CD4-positive, alpha-beta T cell treated with Interferon gamma for 1 hour (primary cell): Measurements from ENCODE around the gene SPPL2A.
"Not testable (repeated sequence)": the region's sequence is repeated elsewhere in the genome, so short reads cannot be mapped to it uniquely, and the experiment has no call there.

Experiments used
- DNase-seq: peaks from one replicate; pipeline ENCODE4 v3.0.0-alpha.2; 2020

SPPL2A gene, protein sequence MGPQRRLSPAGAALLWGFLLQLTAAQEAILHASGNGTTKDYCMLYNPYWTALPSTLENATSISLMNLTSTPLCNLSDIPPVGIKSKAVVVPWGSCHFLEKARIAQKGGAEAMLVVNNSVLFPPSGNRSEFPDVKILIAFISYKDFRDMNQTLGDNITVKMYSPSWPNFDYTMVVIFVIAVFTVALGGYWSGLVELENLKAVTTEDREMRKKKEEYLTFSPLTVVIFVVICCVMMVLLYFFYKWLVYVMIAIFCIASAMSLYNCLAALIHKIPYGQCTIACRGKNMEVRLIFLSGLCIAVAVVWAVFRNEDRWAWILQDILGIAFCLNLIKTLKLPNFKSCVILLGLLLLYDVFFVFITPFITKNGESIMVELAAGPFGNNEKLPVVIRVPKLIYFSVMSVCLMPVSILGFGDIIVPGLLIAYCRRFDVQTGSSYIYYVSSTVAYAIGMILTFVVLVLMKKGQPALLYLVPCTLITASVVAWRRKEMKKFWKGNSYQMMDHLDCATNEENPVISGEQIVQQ

DNA sequence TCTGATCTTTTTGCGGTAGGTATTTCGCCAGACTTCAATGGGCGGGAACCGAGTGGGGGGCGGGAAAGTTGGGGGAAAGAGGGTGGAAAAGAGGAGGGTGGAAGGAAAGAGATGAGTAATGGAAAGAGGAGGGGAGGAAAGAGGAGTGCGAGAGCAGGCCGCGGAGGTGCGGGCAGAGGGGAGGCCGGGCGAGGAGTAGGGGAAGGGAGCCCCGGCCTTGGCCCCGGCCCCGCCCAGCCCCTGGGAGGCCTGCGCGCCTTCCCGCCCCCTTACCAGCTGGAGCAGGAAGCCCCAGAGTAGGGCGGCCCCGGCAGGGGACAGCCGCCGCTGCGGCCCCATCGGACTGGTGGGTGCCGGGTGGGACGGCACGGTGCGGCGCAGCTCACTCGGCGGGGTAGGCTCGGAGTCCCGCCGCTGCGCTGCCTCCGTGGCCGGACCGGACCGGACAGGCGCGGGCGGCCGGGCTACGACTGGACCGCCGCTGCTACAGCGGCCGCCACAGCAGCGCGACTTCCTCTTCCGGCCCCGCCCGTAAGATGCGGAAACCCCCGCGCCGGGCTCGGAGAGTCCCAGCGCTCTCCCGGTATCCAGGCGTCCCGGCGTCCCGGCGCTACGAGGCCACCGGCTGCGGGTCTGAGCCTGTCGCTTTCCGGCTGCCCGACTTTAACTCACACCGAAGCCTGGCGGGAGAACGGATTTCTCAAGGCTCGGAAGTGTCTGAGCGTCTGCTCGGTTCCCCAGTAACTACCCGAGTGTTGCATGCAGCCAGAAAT lies at the start of gene SPPL2A:
Gene SPPL2A (minus strand): TSS at position 512 of the 773 bp plus-strand sequence. CDS start 173 bp downstream, at position 339.
- peak; percentile 78 for DNase-seq

GRCh38 chr15:50814634-50815033 lies 49.1 kb upstream of the SPPL2A start:
- DNase-seq = no peak

- DNase-seq = no peak
Measured at GRCh38 chr15:50813865-50814264, 48.4 kb upstream of the SPPL2A start.

- no peak for DNase-seq
Measured at GRCh38 chr15:50813089-50813488, 47.6 kb upstream of the SPPL2A start.

GRCh38 chr15:50812181-50812506 lies 46.6 kb upstream of the SPPL2A start:
- not testable (repeated sequence) for DNase-seq

GRCh38 chr15:50811461-50812180 lies 46.1 kb upstream of the SPPL2A start:
- DNase-seq = not testable (repeated sequence)

- no peak for DNase-seq
Measured at GRCh38 chr15:50810128-50810527, 44.6 kb upstream of the SPPL2A start.

DNA sequence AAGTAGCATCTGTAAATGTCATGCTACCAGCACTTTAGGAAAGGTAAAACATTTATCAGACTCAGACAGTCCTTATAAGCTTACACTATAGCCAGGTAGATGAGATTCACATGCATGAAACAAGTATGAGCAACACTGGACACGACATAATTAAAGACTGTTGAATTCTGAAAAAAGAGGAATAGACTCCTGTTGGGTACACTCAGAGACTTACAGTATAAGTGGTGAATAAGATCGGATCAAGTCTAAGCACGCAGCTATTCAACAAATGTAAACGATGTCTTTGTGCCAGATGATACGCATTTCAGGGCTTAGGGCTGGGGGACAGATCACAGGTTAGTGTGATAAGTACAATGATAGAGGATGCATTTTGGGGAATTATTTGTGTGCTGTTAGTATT lies 43.2 kb upstream of the SPPL2A start:
- DNase-seq = no peak

DNA sequence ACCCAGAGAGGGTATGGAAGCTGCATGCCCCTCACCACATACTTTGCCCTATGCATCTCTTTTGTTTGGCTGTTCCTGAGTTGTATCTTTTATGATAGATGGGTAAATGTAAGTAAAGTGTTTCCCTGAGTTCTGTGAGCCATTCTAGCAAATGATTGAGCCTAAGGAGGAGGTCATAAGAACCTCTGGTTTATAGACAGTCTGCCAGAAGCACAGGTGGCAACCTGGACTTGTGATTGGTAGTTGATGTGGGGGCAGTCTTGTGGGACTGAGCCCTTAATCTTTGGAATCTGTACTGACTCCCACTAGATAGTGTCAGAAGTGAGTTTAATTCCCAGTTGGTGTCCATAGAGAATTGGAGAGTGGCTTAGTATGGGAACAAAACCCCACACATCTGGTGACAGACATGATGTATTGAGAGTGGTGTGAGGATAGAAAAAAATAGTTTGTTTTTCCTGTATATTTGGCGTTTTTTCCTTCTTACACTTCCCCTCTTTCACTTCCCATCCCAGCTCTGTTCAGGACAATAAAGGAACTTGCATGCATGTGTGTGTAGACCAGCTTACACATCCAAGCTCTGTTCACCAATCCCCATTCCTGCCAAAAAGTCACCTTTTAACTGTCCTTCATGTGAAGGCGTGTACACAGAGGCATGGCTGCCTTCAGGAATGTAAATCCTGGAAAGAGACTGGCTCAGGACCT lies 38.1 kb upstream of the SPPL2A start:
- no peak for DNase-seq

DNA sequence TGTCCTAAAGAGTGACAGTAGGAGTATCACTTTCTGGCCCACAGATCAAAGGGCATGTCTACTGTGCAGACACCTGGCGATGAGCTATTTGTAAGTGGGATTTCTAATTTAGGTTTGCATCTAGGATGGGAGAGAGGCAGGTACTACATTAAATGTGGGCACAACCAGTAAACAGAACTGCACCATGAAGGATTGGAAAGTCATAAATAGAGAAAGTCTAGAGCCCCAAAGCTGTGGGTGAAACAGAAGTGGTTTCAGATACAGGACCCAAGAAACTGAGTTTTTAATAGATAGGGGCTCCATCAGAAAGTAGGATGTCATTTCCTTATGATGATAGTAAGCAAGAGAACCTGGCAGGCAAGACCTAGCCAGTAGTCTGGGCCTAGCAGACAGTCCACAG lies 35.2 kb upstream of the SPPL2A start:
- no peak for DNase-seq

DNA sequence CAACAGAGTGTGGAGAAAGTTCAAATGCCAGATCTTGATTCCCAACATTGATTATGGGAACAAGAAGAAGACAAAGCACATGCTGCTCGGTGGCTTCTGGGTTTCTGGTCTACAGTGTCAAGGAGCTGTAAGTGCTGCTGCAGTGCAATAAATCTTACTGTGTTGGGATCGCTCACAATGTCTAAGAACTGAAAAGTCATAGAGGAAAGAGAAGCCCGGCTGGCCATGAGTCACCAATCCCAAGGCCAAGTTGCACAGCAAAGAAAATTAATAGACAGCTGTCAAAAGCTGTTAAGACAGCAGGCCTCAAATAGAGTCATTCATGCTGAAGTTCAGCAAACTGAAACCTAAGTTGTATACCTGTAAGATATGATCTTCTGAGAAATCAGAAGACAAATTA lies 33.2 kb upstream of the SPPL2A start:
- DNase-seq = no peak

DNA sequence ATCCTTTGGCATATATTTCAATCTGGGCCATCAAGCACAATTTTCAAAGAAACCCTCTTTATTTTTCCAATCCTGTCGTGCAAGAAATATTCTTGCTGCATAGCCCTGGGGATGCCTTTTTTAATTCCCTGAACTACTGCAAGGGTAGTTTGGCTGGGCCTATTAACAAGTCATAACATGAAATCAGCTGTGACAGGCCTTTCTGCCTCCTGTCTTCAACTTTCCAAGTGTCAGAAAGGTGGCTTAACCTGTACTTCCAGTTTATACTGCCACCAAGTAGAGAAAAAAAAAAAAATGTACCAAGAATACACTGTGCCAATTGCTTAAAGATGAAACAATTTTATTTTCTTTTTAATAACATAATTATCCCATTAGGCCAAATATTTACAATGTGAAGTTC lies 32.4 kb upstream of the SPPL2A start:
- DNase-seq = no peak

DNA sequence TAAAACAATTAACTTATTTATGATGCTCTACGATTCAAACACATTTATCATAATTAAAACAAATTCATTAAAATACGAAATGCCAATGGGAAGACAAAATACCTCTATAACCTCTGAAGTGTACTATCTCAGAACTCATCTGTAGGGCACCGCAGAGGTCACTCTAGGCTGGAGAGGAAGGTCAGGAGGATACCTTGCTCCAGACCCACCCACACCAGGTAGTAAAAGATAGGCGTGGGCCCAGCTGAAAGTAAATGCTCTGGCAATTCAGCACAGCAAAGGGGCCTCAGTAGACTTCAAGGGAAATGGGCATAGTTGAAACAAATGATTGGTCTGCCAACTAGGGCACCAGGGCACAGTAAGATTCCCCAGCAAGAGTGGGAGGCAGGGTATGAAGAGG lies 26.0 kb upstream of the SPPL2A start:
- DNase-seq = no peak

DNA sequence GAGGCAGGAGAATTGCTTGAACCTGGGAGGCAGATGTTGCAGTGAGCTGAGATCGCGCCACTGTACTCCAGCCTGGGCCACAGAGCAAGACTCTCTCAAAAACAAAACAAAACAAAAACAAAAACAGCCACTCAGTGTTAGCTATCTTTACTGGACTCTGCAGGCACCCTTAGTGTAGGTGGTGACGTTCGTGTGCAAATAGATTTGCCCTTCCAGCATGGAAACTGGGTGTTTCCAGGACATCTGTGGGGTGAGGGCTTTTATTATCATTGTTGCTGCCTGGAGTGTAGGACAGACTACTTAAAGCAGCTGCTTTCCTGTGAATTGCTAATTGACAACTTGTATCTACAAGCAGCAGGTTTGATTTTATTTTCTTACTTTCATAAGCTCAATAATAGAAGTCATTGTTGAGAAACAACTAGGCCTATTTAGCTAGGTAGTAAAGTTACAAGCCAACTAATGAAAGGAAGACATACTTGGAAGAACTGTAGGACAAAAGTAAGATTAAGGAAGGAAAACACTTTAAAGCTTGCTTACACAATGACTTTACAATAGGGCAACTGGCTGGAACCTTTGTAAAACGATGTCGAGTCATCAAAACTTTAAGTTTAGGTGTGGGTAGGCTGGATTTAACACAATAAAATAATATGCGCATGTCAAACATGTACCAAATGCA lies 25.4 kb upstream of the SPPL2A start:
- no peak for DNase-seq

DNA sequence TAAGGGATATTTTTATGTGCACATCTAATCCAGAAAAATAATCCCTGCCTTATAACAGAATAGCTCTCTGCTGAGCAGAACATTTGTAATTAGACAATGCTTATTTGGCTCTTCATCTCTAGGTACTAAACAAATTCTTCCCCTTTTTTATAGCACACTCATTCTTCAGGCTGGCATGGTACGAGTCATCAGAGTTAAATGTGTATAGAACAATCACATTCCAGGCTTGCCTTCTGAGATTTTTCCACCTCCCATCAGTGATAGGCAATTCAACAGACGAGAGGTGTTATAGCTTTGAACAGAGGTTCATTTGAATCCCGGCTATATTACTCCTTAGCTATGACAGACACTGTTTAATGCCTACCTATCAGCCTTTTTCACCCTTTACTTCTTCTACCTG lies 21.4 kb upstream of the SPPL2A start:
- no peak for DNase-seq

GRCh38 chr15:50786438-50786837 lies 20.9 kb upstream of the SPPL2A start:
- no peak for DNase-seq

DNA sequence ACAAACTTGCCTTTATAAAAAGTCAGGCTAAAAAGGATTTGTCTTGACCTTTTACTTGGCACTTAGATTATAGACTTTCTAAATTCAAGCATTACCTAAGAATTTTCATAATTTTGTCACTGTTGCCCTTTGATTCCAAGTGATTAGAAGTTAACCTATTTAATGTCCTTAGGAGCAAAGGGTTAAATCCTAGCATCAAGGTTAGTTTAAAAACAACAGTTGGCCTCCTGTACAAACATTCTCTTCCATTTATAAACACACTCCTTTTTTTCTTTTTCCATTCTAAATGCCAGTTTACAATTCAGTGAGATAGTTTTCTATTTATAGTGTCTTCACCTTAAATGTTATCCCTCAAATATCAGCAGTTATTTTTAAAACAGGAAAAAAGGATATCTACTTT lies 18.4 kb upstream of the SPPL2A start:
- no peak for DNase-seq

GRCh38 chr15:50783411-50783810 lies 17.9 kb upstream of the SPPL2A start:
- DNase-seq = no peak

- DNase-seq = no peak
Measured at GRCh38 chr15:50778086-50778485, 12.6 kb upstream of the SPPL2A start.

- no peak for DNase-seq
Measured at GRCh38 chr15:50777042-50777441, 11.5 kb upstream of the SPPL2A start.

DNA sequence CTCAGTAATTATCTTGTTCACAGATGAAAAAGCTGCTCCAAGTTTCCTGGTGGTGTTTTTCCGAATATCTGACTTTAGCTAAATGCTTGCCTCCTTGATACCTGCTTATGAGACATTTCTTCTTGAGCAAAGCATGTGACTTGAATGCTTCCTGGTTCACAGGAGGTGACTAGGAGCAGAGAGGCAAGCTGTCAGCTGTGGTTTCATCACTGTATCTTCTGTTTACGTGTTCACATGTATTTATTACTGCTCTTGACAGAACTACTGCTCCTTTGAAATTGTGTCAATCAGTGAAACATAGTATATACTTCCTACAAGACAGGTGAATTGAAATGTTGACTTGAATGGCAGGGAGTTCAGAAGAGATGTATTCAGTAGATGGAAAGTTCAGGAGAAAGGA lies 8.9 kb upstream of the SPPL2A start:
- DNase-seq = no peak

- no peak for DNase-seq
Measured at GRCh38 chr15:50773389-50773788, 7.9 kb upstream of the SPPL2A start.
